Activated CD4-positive, alpha-beta T cell treated with anti-CD3 and anti-CD28 coated beads for 4 hours (primary cell): Measurements from ENCODE around the gene DENND2A.
"Not testable (repeated sequence)": the region's sequence is repeated elsewhere in the genome, so short reads cannot be mapped to it uniquely, and the experiment has no call there.

ENCODE experiments used
- DNase-seq, 2 donors: peaks; one replicate each; pipeline ENCODE4 v3.0.0-alpha.2; 2020

Gene DENND2A

DNA sequence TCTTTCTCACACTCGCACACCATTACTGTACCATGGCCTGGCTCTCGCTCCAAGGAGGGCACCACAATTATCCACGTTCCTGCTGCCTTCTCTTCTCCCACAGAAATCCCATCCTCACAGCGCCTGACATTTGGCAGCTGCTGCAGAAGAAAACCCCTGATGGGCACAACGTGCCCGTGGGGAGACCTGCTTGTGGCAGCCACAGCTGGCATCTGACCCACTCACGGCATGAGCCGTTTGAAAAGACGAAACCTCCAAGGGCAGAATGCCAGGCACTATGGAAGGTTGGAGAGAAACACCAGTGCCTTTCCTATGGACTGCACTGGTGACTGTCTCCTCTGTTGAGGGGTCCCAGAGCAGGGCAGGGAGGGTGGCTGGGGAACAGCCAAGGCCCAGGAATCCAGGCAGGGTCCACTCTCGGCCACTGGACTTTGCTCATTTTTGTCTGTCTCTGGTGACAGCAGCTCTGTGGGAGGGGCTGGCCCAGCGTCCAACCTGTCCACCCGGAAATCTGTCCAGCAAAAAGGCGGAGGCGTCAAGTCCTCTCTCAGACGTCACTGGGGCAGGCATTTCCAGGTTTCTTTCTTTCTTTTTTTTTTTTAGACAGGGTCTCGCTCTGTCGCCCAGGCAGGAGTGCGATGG, 100.4 kb downstream of the DENND2A start:
- no peak for DNase-seq

DNA sequence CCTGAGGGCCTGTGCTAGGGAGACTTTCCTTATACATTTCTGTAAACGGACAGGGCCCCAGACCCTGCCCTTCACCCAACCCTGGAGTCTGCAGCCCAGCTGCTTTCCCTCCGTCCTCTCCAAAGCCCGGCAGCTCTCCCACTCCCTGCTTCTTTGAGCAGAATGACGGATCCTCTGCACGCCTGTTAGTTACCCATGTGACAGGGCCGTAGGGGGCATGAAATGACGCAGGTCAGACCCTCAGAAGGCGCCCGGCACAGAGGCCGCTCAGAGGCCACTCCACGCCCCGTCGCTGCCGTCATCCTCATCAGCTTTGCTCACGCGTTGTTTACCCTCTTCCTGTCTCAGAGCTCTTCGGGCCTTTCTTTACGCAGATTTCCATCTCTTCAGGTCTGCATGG, 101.2 kb downstream of the DENND2A start:
- DNase-seq, result no peak

DNA sequence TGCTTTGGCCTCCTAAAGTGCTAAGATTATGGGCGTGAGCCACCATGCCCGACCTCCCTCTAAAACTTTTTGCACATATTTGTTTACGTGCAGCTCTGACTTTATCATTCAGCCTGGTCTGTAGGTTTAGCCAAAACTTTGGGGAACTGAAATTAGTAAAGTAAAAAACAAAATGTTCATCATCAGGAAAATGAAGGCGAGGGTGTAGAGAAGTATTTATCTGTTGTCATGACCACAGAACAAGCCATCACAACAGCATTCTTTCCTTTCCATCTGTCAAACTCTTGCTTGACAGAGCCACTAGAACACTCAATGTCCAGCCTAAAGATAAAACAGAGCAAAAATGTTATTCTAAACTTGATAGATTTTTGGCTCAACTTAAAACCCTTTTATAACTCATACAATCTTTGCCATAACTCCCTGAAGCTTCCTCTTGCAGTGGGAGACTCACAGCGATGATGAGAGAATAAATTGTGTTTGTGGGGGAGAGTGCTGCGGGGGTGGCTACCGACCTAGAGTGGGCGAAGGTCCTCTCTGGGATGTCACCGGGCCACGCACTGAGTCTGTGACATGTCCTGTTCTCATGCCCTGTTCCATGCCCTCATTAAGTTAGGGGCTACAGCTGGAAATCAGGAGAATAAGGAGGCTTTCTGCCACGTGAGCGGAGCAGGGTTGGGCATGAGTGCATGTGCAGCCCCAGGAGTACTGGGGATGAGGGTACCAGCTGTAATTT, 102.7 kb downstream of the DENND2A start:
- DNase-seq, result no peak

DNA sequence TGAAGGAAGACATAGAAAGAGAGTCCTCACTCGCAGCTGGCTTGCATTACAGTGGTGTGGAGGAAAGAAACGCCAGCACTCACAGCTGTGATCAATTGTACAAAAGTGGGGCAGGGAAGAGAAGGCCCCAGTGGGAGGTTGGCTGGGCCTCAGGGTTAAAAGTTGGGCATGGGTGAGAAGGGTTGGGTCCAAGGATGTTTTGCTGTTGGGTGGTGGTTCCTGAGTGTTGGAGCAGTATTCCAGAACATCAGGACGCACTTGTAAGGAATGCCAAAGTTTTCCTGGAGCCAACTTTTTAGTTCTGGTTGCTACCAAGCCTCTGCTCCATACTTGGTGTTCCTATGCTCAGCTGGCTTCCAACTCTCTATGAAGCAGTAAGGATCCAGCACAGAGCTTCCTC, 105.9 kb downstream of the DENND2A start:
- DNase-seq, result no peak

DNA sequence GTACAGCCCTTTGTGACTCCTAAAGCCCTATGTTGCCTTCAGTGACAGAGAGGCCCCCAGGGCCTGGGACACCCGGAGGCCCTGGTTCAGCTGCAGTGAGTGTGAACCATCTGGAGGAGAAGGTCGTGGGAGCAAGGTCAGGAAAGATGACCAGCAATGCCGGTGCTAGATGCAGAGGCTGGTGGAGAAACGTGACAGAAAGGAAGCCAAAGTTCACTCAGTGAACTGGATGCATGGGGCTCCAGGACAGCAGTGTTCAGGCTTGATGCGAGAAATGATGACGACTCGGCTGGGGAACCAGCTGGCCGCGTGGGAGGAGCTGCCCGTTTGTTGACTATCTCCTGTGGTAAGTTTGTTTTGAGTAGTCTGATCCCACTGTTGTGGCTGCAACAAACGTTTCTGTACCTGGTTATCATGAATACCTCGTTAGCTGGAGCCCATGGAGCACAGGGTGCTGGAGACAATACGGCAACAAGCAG, 107.2 kb downstream of the DENND2A start:
- DNase-seq, result no peak

DNA sequence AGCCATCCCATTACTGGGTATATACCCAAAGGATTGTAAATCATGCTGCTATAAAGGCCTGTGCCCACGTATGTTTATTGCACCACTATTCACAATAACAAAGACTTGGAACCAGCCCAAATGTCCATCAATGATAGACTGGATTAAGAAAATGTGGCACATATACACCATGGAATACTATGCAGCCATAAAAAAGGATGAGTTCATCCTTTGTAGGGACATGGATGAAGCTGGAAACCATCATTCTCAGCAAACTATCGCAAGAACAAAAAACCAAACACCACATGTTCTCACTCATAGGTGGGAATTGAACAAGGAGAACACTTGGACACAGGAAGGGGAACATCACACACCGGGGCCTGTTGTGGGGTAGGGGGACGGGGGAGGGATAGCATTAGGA, 111.2 kb downstream of the DENND2A start:
- DNase-seq, result not testable (repeated sequence)

DNA sequence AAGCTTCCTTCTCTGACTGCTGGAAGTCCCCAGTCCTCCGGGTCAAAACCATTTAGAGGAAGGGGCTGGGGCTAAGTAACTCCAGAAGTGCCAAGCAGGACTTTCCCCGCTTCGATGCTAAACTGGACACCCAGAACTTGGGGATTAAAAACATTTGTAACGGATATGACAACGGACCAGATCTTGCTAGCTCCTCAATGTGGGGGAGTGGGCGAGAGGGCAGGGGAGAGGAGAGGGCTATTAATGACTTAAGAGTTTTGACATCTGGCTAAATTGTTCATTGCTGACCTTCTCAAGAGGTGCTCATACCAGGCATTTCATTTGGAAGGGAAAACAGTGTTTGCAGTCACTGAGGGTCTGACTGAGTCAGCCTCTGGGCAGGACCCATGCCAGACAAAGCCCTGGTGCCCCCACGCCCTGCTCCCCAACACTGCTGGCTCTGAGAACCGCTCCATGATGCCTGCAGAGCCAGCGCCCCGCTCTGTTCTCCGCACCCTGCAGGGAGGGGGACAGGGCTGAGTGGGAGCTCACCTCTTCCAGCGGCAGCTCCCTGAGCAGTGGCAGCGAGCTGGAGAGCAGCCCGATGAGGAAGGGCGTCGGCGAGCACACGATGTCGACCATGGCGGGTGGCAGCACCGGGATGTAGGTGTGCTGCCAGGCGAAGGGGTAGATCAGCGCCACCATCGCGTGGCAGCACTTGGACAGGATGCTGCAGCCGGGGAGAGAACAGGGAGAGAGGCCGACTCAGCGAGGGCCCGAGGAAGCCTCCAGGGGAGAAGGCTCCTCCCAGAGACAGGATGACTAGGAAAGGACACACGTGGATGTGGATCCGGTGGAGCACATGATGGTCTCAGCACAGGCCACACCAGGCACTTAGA, 113.6 kb downstream of the DENND2A start:
- no peak for DNase-seq

DNA sequence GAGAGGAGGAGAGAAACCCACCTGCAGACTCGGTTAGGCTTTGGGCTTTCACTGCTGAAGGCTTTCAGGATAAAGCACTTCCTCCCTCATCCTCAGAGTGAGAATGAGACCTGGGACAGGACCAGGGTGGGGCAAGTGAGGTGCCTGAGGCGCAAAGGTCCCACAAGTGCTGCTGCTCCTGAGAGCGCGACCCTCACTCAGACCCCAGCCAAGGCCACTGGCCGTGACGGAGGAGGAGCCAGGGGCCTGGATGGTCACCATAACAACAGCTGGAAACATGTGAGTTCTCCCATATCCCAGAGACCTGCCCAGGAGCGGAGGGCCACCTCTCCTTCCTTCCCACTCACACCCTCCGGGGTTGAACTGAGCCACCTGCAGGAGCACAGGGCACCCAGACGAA, 114.4 kb downstream of the DENND2A start:
- DNase-seq, result no peak

DNA sequence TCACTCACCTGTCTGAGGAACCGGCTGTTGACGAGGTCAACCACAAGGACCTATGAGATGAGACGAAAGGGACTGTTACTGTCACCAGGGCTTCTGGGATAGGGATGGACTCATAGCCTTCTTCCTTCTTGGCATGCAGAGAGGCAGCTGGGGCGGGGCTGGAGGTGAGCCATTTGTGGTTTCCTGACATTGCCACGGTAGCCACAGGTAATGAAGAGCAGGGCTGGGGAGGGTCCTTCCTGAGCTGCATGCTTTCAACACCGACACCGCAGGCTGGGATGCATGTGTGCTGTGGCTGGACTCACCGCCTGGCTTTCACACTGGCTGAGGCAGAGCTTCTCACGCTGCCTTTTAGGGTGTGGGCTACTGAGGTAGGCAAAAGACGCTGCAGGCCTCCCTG, 114.9 kb downstream of the DENND2A start:
- peak in 1 of 2 donors; percentile 5 for DNase-seq

DNA sequence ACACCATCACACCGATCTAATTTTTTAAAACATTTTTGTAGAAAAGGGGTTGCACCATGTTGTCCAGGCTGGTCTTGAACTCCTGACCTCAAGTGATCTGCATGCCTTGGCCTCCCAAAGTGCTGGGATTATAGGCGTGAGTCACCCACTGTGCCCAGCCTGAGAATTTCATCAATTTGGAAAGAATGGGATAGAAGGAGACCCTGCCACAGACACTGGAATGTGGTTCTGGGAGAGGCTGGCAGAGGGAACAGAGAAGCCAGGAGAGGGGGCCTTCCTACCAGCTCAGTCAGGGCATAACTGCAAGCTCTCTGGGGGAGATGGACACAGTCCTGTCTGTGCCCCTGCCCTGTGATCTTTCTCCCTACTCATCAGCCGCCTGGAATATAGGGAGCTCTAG, 119.2 kb downstream of the DENND2A start:
- no peak for DNase-seq

DNA sequence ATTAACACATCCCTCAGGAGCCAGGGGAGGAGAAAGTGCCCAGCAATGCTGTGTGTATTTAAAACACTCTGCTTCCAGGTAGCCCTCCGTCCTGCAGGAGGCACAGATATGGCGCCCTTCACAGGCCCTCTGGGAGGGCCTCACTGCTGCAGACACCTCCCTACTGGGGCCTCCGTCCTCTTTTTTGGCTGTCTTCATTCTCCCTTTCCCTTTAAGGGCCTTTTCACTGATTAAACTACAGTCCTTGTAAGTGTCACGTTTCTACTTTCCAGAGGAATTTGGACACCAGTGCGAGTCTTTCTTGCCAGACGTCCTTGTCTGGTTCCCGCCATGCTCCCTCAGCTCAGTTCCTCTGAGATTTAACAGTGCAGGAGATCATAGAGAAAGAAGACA, 121.6 kb downstream of the DENND2A start:
- DNase-seq, result no peak

DNA sequence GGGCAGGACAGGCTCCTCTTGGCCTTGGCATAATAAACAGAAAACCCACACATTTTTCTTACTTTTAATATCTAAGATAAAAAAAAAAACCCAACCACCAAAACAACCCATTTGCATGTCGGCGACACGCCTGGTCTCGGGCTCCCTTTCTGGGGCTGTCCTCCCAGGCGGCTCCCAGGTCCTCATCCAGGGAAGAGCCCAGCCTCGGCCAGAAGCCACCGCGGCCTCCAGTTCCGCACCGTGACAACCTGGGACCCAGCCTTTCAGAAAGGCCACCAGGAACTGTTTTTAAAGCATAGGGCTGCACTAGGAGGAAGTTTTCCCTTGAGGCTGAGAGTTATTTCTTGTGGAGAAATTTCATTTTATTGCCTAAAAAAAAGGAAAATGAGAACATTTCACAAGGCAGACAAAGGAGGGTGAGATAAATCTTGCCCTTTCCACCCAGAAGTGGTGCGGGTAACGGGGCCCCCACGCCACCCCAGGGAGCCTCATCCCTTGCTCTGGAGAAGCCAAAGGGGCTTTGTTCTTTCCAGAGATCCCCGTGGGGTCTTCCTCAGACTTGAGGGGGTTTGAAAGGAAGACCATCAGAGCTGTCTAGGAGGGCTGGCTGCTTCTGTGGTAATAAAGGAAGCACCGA, 122.1 kb downstream of the DENND2A start:
- no peak for DNase-seq

DNA sequence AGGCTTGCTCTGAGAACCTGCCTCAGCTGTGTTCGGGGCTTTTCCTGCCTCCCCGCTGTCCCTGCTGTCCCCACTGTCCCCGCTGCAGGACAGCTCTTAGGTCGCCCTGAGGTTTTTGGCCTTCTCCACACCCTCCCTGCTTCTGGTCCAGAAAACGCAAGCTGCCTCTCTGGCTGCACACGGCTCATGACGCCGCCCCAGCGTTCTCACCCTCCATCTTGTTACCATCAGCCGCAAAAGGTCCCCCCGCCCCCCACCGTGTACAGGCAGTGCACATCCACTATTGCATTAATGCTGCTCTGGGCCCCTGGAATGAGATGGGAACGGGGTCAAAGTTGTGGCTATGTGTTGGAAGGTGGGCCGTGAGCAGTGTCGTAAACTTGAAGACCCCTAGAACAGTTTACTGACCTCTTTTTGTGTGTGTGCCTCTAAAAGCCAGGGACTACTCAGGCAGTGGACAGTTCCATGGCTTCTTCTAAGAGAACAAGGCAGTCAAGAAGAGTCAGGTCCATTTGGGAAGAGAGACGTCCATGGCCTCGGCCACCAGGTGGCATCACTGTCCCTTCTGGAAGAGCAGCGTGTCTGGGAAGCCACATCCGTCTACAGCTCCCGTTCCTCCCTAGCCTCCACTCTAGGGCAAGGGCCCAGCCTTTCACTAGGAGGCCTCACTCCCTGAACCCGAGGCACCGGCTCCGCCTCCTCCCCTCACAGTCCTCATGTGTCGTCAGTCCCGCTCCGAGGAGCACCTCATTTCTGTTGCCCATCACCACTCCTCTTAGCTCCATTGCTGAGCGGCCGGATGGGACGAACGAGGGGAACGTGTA, 122.9 kb downstream of the DENND2A start:
- peak; percentile 45 to 65 for DNase-seq

DNA sequence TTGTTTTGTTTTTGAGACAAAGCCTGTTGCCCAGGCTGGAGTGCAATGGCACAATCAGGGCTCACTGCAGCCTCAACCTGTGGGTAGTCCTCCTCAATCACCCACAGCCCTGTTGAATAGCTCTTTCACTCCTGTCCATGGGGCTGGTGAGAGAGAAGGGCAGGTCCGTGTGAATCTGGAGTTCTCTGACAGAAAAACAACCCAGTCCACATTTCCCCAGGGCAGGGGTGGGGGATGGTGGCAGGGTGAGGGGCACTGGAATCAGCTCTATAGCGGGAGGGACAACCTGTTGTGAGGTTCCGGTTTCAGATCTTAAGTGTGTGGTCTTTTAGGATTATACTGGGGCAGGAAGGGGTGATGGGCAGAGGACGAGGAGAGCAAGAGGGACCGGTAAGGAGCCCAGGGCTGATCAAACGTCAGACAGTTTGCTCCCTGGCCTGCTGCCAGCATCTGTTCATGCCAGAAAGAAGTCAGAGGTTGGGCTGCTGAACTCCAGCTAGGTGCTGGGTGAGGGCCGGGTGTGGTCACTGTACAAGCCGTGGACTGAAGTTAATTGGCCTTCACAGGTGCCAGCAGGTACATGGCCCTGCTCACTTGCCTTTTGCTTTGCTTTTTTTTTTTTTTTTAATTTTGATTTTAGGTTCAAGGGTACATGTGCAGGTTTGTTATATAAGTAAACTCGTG, 128.2 kb downstream of the DENND2A start:
- DNase-seq, result no peak

DNA sequence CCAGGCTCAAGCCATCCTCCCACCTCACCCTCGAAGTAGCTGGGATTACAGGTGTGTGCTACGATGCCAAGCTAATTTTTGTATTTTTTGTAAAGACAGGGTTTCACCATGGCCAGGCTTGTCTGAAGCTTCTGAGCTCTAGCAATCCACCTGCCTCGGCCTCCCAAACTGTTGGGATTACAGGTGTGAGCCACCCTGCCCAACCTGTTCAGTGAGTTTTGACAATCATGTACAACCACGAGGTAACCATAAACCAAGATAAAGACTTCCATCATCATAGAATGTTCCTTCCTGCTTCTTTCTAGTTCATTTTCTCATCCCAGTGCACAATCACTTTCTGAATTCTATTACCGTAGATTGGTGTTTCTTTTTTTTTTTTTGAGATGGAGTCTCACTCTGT, 130.8 kb downstream of the DENND2A start:
- DNase-seq, result no peak

DNA sequence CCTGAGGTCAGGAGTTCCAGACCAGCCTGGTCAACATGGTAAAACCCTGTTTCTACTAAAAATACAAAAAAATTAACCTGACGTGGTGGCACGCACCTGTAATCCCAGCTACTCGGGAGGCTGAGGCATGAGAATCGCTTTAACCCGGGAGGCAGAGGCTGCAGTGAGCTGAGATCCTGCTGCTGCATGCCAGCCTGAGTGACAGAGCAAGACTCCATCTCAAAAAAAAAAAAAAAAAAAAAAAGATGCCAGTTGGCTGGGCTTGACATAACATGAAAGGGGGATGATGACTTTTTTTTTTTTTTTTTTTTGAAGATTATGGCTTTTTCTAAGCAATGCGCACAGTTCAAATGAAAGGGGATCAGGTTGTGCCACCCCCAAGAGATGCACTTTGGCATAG, 133.1 kb downstream of the DENND2A start:
- DNase-seq, result not testable (repeated sequence)

DNA sequence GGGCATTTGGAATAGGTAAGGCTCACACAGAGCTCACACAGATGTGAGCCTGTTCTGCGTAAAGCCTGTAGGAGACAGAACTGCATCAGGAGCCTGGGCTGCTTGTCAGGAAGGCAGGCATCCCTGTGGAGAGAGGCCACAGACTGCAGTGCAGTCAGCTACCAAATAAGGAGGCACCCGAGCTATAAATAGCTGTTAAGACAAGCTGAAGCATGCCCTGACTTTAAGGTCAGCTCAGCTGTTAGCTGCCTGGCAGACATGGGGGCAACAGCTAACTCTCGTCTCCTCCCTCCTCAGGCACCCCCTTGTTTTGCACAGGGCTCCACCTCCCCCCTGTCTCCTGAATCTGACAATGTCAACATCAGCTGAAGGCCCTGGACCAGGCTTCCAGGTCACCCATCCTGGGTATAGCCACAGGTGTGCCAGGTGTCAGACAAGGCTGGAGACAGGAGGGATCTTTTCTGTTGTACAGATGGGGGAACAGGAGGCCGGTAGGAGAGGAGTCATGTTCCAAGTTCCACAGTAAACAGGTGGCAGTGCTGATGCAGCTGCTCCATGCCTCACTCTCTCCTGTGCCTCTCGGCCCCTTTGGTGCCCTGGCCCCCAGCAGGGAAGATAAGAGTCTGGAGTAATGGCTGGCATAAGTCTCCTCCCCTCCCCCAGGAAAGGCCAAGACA, 133.7 kb downstream of the DENND2A start:
- no peak for DNase-seq

DNA sequence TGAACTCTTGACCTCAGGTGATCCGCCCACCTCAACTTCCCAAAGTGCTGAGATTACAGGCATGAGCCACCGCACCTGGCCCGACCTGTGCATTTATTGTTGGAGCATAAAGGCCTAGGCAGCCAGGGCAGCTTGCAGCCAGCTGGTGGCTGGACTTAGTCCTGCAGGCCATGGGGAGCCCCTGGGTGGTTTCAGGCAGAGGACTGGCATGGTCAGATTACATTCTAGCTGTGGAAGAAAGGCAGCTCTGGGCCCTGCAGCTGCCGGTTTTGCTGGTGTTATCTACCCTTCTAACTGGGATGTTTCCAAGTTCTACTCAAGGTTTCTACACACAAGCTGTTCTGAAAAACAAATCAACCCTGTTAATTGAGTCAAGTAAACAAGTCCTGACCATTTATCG, 138.6 kb downstream of the DENND2A start:
- no peak for DNase-seq

DNA sequence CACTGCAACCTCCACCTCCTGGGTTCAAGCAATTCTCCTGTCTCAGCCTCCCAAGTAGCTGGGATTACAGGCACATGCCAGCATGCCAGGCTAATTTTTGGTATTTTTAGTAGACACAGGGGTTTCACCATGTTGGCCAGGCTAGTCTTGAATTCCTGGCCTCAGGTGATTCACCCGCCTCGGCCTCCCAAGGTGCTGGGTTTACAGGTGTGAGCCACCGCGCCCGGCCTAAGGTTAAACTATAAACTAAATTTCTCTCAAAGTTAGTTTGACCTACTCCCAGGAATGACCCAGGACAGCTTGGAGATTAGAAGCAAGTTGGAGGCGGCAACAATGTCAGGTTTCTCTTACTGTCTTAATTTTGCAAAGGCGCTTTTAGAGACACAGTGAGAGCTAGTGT, 142.8 kb downstream of the DENND2A start:
- not testable (repeated sequence) for DNase-seq

DNA sequence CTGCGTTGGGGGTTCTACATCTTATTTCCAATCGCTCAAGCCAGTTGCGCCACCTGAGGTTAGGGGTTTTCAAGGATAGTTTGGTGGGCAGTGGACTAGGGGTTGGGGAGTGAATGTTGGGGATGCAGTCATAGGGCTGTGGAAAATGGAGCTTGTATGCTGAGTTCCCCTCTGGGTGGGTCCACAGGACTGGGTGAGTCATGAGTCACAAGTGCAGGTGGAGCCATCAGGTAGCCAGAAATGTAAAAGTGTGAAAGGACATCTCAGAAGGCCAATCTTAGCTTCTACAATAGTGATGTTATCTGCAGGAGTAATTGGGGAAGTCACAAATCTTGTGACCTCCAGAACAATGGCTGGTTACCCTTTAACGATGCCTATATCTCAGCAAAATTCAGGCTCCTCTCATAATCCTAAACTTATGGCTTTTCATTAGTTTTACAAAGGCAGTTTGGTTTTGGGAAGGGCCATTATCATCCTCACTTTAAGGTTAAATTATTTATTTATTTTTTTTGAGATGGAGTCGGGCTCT, 143.3 kb downstream of the DENND2A start:
- DNase-seq, result no peak
